Activated CD8-positive, alpha-beta memory T cell treated with anti-CD3 and anti-CD28 coated beads, Interleukin-2, amount 50 U/mL, for 1 hour (primary cell): ENCODE results near the gene RABL3.
"Not testable (repeated sequence)": the region's sequence is repeated elsewhere in the genome, so short reads cannot be mapped to it uniquely, and the experiment has no call there.

Experiments
- DNase-seq: peaks from one replicate; pipeline ENCODE4 v3.0.0-alpha.2; 2020; ENCODE audit errors: extremely low read depth

Gene RABL3

DNA sequence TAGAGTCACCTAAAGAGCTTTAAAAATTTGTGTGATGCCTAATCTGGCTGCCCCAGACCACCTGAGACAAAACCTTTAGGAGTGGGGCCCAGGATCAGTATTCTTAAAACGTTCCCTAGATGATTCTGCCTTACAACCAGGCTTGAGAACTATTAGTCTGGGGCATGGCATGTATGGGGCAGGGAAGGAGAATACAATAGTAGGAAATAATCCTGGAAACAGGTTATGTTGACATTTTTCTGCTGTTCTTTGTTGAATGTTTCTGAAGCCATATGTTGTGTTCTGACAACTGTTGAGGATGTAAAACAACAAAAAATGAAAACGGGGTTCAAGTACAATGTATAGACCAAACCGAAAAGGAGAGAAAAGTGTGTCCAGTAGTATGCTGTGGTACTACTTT lies 3.1 kb upstream of the RABL3 start:
- DNase-seq = no peak

- no peak for DNase-seq
Measured at GRCh38 chr3:120743556-120744195, 1.4 kb upstream of the RABL3 start.

GRCh38 chr3:120742849-120743365 lies 591 bp upstream of the RABL3 start:
- no peak for DNase-seq

DNA sequence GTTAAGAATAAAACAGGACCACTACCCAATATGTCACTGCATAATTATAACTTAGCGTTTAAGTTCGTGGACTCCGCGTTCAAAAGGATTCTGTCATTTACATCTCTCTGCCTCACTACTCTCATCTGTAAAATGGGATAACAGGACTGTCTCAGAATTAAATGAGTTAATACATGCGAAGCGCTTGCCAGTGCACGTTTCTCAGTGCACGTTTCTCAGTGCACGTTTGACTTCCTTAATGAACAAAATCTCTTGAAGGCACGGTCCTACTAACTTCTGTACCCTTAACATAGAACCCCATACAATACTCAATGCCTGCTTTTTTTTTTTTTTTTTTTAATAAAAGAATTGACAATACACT lies 499 bp downstream of the RABL3 start:
- no peak for DNase-seq

- no peak for DNase-seq
Measured at GRCh38 chr3:120741320-120741719, 996 bp downstream of the RABL3 start.

- not testable (repeated sequence) for DNase-seq
Measured at GRCh38 chr3:120738006-120738405, 4.3 kb downstream of the RABL3 start.

DNA sequence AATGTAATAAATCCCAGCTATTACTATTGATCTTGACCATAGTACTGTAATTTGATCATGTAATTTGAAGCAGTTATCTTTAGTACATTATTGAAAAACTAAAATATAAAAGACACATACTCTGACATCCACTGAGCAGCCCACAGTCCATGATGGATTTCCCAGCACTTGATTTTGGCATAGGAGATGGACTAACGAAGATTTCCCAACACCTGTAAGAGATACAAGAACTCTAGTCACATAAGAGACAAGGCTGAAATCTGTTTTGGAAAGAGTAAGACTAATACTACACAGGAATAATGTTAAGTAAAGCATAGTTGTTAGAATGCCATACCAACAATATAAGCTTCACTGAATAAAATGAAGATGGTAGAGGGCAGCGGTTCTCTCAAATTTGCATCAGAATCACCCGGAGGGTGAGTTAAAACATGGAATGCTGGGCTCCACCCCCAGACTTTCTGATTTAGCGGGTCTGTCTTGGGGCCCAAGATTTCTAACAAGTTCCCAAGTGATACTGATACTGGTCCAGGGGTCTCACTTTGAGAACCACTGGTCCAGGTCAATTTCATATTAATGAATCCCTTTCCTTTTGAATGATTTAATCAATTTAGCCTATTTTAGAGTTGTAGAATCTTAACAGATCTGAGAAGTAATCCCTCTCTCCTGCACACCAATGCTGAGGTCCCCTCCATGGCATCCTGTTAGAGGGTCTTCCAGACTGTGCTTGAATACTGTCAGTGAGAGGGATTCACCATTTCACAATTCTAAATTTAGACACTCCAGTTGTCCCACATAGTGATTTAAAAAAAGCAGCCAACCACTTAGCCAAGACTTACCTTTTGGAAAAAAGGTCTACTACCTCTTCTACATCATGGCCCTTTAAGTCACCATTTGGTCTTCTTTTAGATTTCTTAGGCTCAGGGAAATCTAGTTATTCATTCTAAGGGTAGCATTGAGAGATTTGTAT lies 11.5 kb downstream of the RABL3 start:
- no peak for DNase-seq

DNA sequence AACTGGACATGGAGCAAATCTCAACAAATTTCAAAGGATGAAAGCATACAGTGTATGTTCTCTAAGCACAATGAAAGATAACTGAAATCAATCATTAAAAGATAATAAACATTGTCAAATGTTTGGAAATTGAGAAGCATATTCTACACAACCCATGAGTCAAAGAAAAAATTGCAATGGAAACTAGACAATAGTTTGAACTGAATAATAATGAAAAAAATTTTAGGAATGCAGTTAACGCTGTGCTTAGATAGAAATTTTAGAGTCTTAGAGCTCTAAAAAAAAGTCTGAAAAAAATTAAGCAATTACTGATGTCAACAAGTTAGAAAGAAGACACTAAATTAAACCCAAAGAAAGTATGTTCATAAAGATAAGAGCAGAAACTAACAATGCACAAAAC lies 15.5 kb downstream of the RABL3 start:
- DNase-seq = no peak

DNA sequence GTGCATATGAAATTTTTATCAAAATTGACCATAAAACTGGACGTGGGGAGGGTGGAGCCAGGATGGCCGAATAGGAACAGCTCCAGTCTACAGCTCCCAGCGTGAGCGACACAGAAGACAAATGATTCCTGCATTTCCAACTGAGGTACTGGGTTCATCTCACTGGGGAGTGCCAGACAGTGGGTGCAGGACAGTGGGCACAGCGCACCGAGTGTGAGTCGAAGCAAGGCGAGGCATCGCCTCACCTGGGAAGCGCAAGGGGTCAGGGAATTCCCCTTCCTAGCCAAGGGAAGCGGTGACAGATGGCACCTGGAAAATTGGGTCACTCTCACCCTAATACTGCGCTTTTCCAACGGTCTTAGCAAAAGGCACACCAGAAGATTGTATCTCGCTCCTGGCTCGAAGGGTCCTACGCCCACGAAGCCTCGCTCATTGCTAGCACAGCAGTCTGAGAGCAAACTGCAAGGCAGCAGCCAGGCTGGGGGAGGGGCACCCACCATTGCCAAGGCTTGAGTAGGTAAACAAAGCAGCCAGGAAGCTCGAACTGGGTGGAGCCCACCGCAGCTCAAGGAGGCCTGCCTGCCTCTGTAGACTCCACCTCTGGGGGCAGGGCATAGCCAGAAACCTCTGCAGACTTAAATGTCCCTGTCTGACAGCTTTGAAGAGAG lies 23.0 kb downstream of the RABL3 start:
- peak; percentile 45 for DNase-seq

- DNase-seq = no peak
Measured at GRCh38 chr3:120713262-120713661, 29.1 kb downstream of the RABL3 start.

- DNase-seq = no peak
Measured at GRCh38 chr3:120710369-120710768, 31.9 kb downstream of the RABL3 start.

DNA sequence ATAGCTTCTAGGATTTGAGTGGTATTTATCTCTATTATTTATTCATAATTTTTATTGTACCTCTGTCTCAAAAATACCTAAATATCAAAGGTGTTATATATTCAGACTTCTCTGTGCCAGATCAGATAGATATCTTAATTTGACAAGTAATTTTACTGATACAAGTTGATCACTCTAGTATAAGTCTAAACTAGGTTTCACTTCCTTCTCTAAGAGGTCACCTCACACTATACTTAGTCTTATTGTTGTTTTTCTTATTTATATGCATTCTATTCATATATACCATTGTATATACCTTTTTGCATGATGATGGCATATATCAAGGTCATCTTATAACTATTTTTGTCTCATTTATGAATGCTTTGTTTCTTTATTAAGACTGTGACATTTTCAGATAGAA lies 33.9 kb downstream of the RABL3 start:
- no peak for DNase-seq

GRCh38 chr3:120706950-120707349 lies 35.4 kb downstream of the RABL3 start:
- DNase-seq = no peak

- DNase-seq = no peak
Measured at GRCh38 chr3:120705884-120706582, 36.3 kb downstream of the RABL3 start.

DNA sequence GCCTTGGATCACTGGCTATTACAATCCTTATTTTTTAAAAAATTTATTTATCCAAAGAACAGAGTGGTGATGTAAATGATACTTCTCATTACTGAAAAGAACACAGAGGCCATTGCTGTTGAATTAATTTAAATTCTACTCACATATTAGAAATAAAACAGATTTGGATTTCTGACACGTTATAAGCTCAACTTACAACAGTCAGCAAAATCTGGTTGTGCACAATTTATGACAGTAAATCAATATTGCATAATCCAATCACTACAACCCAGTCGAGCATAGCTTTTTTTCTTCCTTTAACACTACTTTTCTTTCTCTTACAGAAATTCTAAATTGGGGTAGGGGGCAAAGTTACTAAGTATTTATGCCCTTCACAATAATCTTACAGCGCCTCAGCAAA lies 43.0 kb downstream of the RABL3 start:
- DNase-seq = no peak

DNA sequence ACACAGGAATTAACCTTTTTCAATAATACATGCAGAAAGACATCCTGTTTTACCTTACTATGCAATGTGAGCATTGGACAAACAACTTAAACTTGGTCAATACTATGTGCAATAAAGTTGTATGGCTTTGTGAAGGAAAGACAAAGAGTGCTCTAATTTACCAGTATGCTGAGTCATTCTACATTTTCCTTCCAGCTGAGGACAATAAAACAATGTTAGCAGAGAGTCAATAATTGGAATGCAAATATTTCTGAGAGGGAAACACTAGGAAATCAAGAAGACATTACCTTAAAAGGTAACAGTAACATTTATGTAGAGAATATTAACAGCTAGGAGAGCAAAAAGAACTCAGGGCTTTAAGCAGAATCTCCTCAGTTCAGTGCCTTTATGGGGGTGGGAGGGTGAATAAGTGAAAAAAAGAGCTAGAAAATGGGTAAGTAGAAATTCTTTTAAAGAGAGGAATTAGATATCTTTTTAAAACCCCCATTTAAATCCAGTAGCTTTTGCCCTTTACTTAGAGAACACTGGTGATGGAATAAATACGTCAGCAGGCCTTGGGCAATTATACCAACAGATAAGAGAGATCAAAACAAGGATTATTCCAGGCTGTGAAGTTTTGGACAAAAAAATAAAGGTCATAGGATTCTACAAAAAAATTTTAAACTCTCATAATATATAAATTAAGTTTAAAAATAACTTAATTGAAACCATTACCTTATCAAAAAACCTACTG lies 48.7 kb downstream of the RABL3 start:
- DNase-seq = no peak

- DNase-seq = no peak
Measured at GRCh38 chr3:120689395-120689794, 52.9 kb downstream of the RABL3 start.

DNA sequence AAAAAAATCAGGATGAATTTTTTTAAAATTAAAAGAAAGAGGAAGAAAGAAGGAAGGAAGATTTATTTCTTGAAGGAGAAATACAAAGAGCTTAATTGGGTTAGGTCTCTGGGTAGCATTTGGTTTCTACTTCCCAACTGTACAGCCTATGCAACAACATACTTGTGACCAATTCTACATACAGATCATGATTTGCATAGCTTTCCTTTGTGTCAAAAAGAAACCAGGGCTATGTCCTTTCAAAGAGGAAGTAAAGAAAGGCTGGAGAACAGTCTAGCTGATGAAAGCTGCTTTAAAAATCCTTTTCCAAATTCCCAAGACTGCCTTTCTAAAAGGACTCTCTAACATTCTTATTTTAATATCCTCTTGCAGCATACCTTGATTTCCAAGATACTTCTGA lies 54.2 kb downstream of the RABL3 start:
- DNase-seq = no peak

GRCh38 chr3:120685411-120685810 lies 56.9 kb downstream of the RABL3 start:
- DNase-seq = no peak

- DNase-seq = no peak
Measured at GRCh38 chr3:120684896-120685295, 57.4 kb downstream of the RABL3 start.

DNA sequence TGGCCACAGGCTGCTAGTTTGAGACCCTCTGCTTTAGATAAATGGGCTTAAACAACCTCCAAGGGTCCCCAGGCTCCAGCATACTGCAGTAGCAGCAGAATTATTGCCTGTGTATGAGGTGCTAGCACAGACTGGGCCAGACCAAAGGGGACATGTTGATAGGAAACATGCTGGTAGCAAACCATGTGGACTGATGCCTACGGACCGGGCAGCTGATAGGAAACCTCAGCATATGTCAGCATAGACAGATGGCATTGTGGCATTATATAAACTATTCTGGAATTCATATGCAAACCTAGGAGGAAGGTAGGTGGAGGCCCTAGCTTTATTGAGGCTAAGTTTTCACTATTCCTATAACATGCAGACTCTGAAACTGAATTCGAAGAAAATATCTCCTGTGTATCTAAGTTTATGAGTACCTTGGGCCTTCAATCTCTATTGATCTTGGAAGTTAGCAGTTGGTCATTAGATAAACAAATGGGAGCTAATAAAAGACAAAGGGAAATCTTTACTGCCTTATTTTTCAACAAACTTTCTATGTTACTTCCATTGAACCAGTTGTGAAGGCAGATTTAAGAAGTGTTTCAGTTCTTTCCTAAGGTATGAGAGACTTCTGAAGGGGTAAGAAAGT lies 58.5 kb downstream of the RABL3 start:
- DNase-seq = no peak
